GM19328 (cell line): ENCODE measurements around the gene RCC1.
"Not testable (repeated sequence)": the region's sequence is repeated elsewhere in the genome, so short reads cannot be mapped to it uniquely, and the experiment has no call there.

Experiments
- ATAC-seq: cut with Tn5 transposase; IDR thresholded peaks from one replicate; pipeline ENCODE4 v1.9.1; 2021; ENCODE audit warnings: mild to moderate bottlenecking, moderate library complexity; ENCODE audit not compliant: unreplicated experiment

The RCC1 gene

GRCh38 chr1:28505406-28506187, at the start of gene RCC1:
RCC1 (plus strand) TSS chr1:28506043; CDS start chr1:28529867, 23,824 bp downstream.
- peak; percentile 62 for ATAC-seq

GRCh38 chr1:28456078-28456477, 49.8 kb upstream of the RCC1 start:
- no peak for ATAC-seq

- no peak for ATAC-seq
Measured at GRCh38 chr1:28457678-28458077, 48.2 kb upstream of the RCC1 start.

- no peak for ATAC-seq
Measured at GRCh38 chr1:28458237-28459228, 47.3 kb upstream of the RCC1 start.

GRCh38 chr1:28466226-28466778, 39.5 kb upstream of the RCC1 start:
- ATAC-seq = no peak

- ATAC-seq = no peak
Measured at GRCh38 chr1:28470146-28470545, 35.7 kb upstream of the RCC1 start.

GRCh38 chr1:28479497-28479896, 26.3 kb upstream of the RCC1 start:
- ATAC-seq = not testable (repeated sequence)

GRCh38 chr1:28480308-28480707, 25.5 kb upstream of the RCC1 start:
- ATAC-seq = no peak

GRCh38 chr1:28482138-28482537, 23.7 kb upstream of the RCC1 start:
- no peak for ATAC-seq

- ATAC-seq = no peak
Measured at GRCh38 chr1:28482702-28483101, 23.1 kb upstream of the RCC1 start.

- ATAC-seq = no peak
Measured at GRCh38 chr1:28494737-28495136, 11.1 kb upstream of the RCC1 start.

- ATAC-seq = no peak
Measured at GRCh38 chr1:28499553-28499952, 6.3 kb upstream of the RCC1 start.

- no peak for ATAC-seq
Measured at GRCh38 chr1:28501925-28502324, 3.9 kb upstream of the RCC1 start.

GRCh38 chr1:28503117-28503516, 2.7 kb upstream of the RCC1 start:
- ATAC-seq = no peak

GRCh38 chr1:28506907-28507246, 1.0 kb downstream of the RCC1 start:
- ATAC-seq = no peak

GRCh38 chr1:28507247-28507645, 1.4 kb downstream of the RCC1 start:
- no peak for ATAC-seq

GRCh38 chr1:28507646-28508434, 2.0 kb downstream of the RCC1 start:
- ATAC-seq = no peak

GRCh38 chr1:28508435-28508754, 2.6 kb downstream of the RCC1 start:
- no peak for ATAC-seq

GRCh38 chr1:28509705-28510272, 3.9 kb downstream of the RCC1 start:
- no peak for ATAC-seq

- ATAC-seq = no peak
Measured at GRCh38 chr1:28510273-28510969, 4.6 kb downstream of the RCC1 start.
